Fibroblast of peridontal ligament (primary cell): Measurements from ENCODE around the gene ARF6.
"Not testable (repeated sequence)": the region's sequence is repeated elsewhere in the genome, so short reads cannot be mapped to it uniquely, and the experiment has no call there.

Source experiments
- DNase-seq: peaks from one replicate; pipeline ENCODE4 v3.0.0-alpha.2; 2010; ENCODE audit errors: extremely low read depth

Gene ARF6

GRCh38 chr14:49892636-49893308 lies at the start of gene ARF6:
ARF6 (plus strand) TSS chr14:49893082; CDS start chr14:49893737, 655 bp downstream.
- DNase-seq = peak; percentile 95

GRCh38 chr14:49849213-49849847 lies 43.6 kb upstream of the ARF6 start:
- no peak for DNase-seq

- DNase-seq = peak; percentile 24
These were observed 41.1 kb upstream of the ARF6 start for GRCh38 chr14:49851813-49852212.

GRCh38 chr14:49852301-49853157 lies 40.4 kb upstream of the ARF6 start, which contains the start of gene NEMF:
NEMF (minus strand) TSS chr14:49852788; CDS start chr14:49852753, 35 bp downstream.
- peak; percentile 94 for DNase-seq

- no peak for DNase-seq
These were observed 39.8 kb upstream of the ARF6 start for GRCh38 chr14:49853158-49853477.

- DNase-seq = peak; percentile 87
These were observed 39.1 kb upstream of the ARF6 start for GRCh38 chr14:49853572-49854375.

GRCh38 chr14:49857427-49858003 lies 35.4 kb upstream of the ARF6 start:
- DNase-seq = no peak

- no peak for DNase-seq
These were observed 34.5 kb upstream of the ARF6 start for GRCh38 chr14:49858383-49858782.

- DNase-seq = no peak
These were observed 31.7 kb upstream of the ARF6 start for GRCh38 chr14:49860988-49861698.

- DNase-seq = peak; percentile 93
These were observed 31.2 kb upstream of the ARF6 start for GRCh38 chr14:49861699-49862088.

GRCh38 chr14:49862089-49862673 lies 30.7 kb upstream of the ARF6 start:
- peak; percentile 95 for DNase-seq

GRCh38 chr14:49863487-49864281 lies 29.2 kb upstream of the ARF6 start:
- no peak for DNase-seq

- peak; percentile 78 for DNase-seq
These were observed 27.4 kb upstream of the ARF6 start for GRCh38 chr14:49865431-49865859.

GRCh38 chr14:49867831-49868719 lies 24.8 kb upstream of the ARF6 start:
- DNase-seq = peak; percentile 85

- DNase-seq = no peak
These were observed 24.2 kb upstream of the ARF6 start for GRCh38 chr14:49868720-49869114.

- DNase-seq = no peak
These were observed 22.0 kb upstream of the ARF6 start for GRCh38 chr14:49870908-49871307.

GRCh38 chr14:49873548-49873947 lies 19.3 kb upstream of the ARF6 start:
- not testable (repeated sequence) for DNase-seq

- DNase-seq = no peak
These were observed 17.2 kb upstream of the ARF6 start for GRCh38 chr14:49875640-49876198.
